Endothelial cell (in vitro differentiated cells): ENCODE data around the gene TMEM179. TPM values are rescaled to one million over a fixed set of nuclear protein-coding genes. Genes with fewer than 3 reads are reported as not detected.

ENCODE experiments used
- DNase-seq: peaks from one replicate; pipeline ENCODE4 v3.0.0; 2021; ENCODE audit warnings: low spot score
- H3K27ac Mint-ChIP-seq: one replicate; pipeline ENCODE4 v1.8.0; 2021; ENCODE audit warnings: mixed read lengths, inconsistent platforms; ENCODE audit not compliant: unreplicated experiment
- H3K27me3 Mint-ChIP-seq: one replicate; pipeline ENCODE4 v1.8.0; 2021; ENCODE audit warnings: mild to moderate bottlenecking, moderate library complexity, mixed read lengths, inconsistent platforms; ENCODE audit not compliant: unreplicated experiment
- H3K36me3 Mint-ChIP-seq: one replicate; pipeline ENCODE4 v1.8.0; 2021; ENCODE audit warnings: mild to moderate bottlenecking, low read depth, mixed read lengths, inconsistent platforms; ENCODE audit not compliant: unreplicated experiment
- H3K4me1 Mint-ChIP-seq: one replicate; pipeline ENCODE4 v1.8.0; 2021; ENCODE audit warnings: mild to moderate bottlenecking, mixed read lengths, inconsistent platforms; ENCODE audit not compliant: unreplicated experiment
- H3K4me3 Mint-ChIP-seq: one replicate; pipeline ENCODE4 v1.8.0; 2021; ENCODE audit warnings: mild to moderate bottlenecking, mixed read lengths, inconsistent platforms; ENCODE audit not compliant: unreplicated experiment
- H3K9me3 Mint-ChIP-seq: one replicate; pipeline ENCODE4 v1.8.0; 2021; ENCODE audit warnings: mixed read lengths, inconsistent platforms; ENCODE audit not compliant: unreplicated experiment
- total RNA-seq: library from RNA; stranded (reverse); fragmentation: NEBNext Ultra II Directional; extraction: Animal tissue kit (Norgen Biotek cat#: 25700); gene quantifications from one replicate; pipeline ENCODE4 v1.2.1, GENCODE V29; 2021; ENCODE audit not compliant: unreplicated experiment
- TF ChIP-seq, protein P1 (sequence below): fragments of 200-600 bp; sonication (generic); IDR thresholded peaks from one replicate; pipeline ENCODE4 v1.5.0; 2021; ENCODE audit warnings: antibody characterized with exemption; ENCODE audit not compliant: unreplicated experiment

The TMEM179 gene
- total RNA-seq, 1 donor from 2014 or later: 0.54 TPM

GRCh38 chr14:104597576-104597975 is 7.0 kb downstream of the TMEM179 start:
- H3K36me3 Mint-ChIP-seq: no peaks in the 10 kb centered on the region
- H3K27ac Mint-ChIP-seq: no peak overlapping the region
- DNase-seq: no peak
- H3K9me3 Mint-ChIP-seq: no peaks in the 10 kb centered on the region
- no peak overlapping the region for H3K4me3 Mint-ChIP-seq
- no peaks in the 10 kb centered on the region for H3K4me1 Mint-ChIP-seq
- H3K27me3 Mint-ChIP-seq: peaks cover 17% of the 10 kb centered on the region
- TF ChIP-seq, protein P1, sequence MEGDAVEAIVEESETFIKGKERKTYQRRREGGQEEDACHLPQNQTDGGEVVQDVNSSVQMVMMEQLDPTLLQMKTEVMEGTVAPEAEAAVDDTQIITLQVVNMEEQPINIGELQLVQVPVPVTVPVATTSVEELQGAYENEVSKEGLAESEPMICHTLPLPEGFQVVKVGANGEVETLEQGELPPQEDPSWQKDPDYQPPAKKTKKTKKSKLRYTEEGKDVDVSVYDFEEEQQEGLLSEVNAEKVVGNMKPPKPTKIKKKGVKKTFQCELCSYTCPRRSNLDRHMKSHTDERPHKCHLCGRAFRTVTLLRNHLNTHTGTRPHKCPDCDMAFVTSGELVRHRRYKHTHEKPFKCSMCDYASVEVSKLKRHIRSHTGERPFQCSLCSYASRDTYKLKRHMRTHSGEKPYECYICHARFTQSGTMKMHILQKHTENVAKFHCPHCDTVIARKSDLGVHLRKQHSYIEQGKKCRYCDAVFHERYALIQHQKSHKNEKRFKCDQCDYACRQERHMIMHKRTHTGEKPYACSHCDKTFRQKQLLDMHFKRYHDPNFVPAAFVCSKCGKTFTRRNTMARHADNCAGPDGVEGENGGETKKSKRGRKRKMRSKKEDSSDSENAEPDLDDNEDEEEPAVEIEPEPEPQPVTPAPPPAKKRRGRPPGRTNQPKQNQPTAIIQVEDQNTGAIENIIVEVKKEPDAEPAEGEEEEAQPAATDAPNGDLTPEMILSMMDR: no peak

DNA sequence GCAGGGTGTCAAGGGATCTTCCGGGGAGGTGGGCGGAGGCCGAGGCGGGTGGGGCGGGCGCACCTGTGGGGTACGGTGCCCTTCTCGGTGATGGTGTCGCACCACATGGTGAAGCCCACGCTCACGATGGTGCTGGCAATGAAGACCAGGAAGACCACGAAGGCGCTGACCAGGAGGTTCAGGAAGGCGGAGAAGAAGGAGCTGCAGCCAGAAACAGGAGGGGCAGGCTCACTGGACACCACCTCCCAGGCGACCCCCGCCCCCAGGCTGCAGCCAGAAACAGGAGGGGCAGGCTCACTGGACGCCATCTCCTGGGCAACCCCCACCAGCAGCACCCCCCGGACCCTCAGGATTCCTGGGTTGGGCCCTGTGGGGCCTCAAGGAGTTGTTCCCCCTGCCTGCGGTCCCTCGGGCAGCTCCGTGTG is 7.6 kb downstream of the TMEM179 start:
- no peaks in the 10 kb centered on the region for H3K4me1 Mint-ChIP-seq
- no peaks in the 10 kb centered on the region for H3K36me3 Mint-ChIP-seq
- H3K27ac Mint-ChIP-seq: no peak overlapping the region
- no peak overlapping the region for H3K4me3 Mint-ChIP-seq
- peaks cover 19% of the 10 kb centered on the region for H3K27me3 Mint-ChIP-seq
- DNase-seq: no peak
- TF ChIP-seq, protein P1: no peak
- H3K9me3 Mint-ChIP-seq: no peaks in the 10 kb centered on the region

GRCh38 chr14:104596451-104596918 is 8.1 kb downstream of the TMEM179 start:
- Mint-ChIP-seq H3K36me3 (no peaks in the 10 kb centered on the region), H3K4me1 (no peaks in the 10 kb centered on the region), H3K4me3 (no peak overlapping the region), H3K27ac (no peak overlapping the region), H3K9me3 (no peaks in the 10 kb centered on the region), H3K27me3 (peaks cover 19% of the 10 kb centered on the region)
- TF ChIP-seq, protein P1: no peak
- DNase-seq: no peak

- H3K27me3 Mint-ChIP-seq: peaks cover 19% of the 10 kb centered on the region
- TF ChIP-seq, protein P1: no peak
Measured at GRCh38 chr14:104595911-104596450, 8.6 kb downstream of the TMEM179 start.

GRCh38 chr14:104595116-104595675 is 9.4 kb downstream of the TMEM179 start:
- Mint-ChIP-seq H3K27ac (no peak overlapping the region), H3K36me3 (peaks cover 4% of the 10 kb centered on the region), H3K27me3 (peaks cover 16% of the 10 kb centered on the region), H3K4me1 (no peaks in the 10 kb centered on the region), H3K9me3 (no peaks in the 10 kb centered on the region), H3K4me3 (no peak overlapping the region)
- TF ChIP-seq, protein P1: no peak
- no peak for DNase-seq

More at GRCh38 chr14:104595911-104596450, 8.6 kb downstream of the TMEM179 start:
- no peak overlapping the region for H3K4me3 Mint-ChIP-seq
- no peaks in the 10 kb centered on the region for H3K9me3 Mint-ChIP-seq
- H3K36me3 Mint-ChIP-seq: no peaks in the 10 kb centered on the region
- no peak overlapping the region for H3K27ac Mint-ChIP-seq
- DNase-seq: no peak
- no peaks in the 10 kb centered on the region for H3K4me1 Mint-ChIP-seq
